Calu3 (cell line): ENCODE results near the gene KIF1B. TPM values are rescaled to one million over a fixed set of nuclear protein-coding genes. Genes with fewer than 3 reads are reported as not detected.

Experiments
- Bru-seq: library from RNA; stranded (reverse); fragments of 400-500 nt; gene quantifications from one replicate; lab custom pipeline; 2021; lab: Mats Ljungman, UMichigan
- BruChase-seq, 2 experiments: library from RNA; stranded (reverse); fragments of 400-500 nt; gene quantifications; one replicate each; lab custom pipeline; 2021; lab: Mats Ljungman, UMichigan
- BruUV-seq: library from RNA; stranded (reverse); fragments of 400-500 nt; replicated peaks from 2 replicates; lab custom pipeline; 2021; lab: Mats Ljungman, UMichigan
- CTCF ChIA-PET: fragments of 300-600 bp; sonication (Branson Sonifier 250); formaldehyde crosslinking; loops from one replicate; lab custom pipeline; 2022; ENCODE audit warnings: antibody characterized with exemption; lab: Charles Lee
- DNase-seq: peaks from one replicate; pipeline ENCODE4 v3.0.0; 2022
- H3K27ac Mint-ChIP-seq: one replicate; pipeline ENCODE4 v1.8.0; 2022; ENCODE audit warnings: mixed read lengths; ENCODE audit not compliant: unreplicated experiment
- H3K27me3 Mint-ChIP-seq: one replicate; pipeline ENCODE4 v1.8.0; 2022; ENCODE audit warnings: mixed read lengths; ENCODE audit not compliant: unreplicated experiment
- H3K36me3 Mint-ChIP-seq: one replicate; pipeline ENCODE4 v1.8.0; 2022; ENCODE audit warnings: mild to moderate bottlenecking, moderate library complexity, mixed read lengths; ENCODE audit not compliant: insufficient read depth, unreplicated experiment
- H3K4me1 Mint-ChIP-seq: one replicate; pipeline ENCODE4 v1.8.0; 2022; ENCODE audit warnings: mild to moderate bottlenecking, low read depth, mixed read lengths; ENCODE audit not compliant: unreplicated experiment
- H3K4me3 Mint-ChIP-seq: one replicate; pipeline ENCODE4 v1.8.0; 2022; ENCODE audit warnings: mild to moderate bottlenecking, low read depth, moderate library complexity, mixed read lengths; ENCODE audit not compliant: unreplicated experiment
- H3K9me3 Mint-ChIP-seq: one replicate; pipeline ENCODE4 v1.8.0; 2022; ENCODE audit warnings: low read depth, mixed read lengths; ENCODE audit not compliant: unreplicated experiment
- intact Hi-C: fragments of 100-400 bp; cut with micrococcal nuclease; formaldehyde crosslinking; loops from one replicate; pipeline ENCODE4 v1.10.0; 2022; ENCODE audit not compliant: unreplicated experiment
- long read RNA-seq: library from polyadenylated mRNA; stranded (forward); transcript quantifications from one replicate; pipeline ENCODE4 v2.0.0, GENCODE V29; 2022
- total RNA-seq: library from RNA; stranded (reverse); gene quantifications from 2 replicates; pipeline ENCODE4 v1.2.3, GENCODE V29; 2022
- TF ChIP-seq, protein P1 (sequence below): fragments of 200-600 bp; IDR thresholded peaks from one replicate; pipeline ENCODE4 v1.8.0; 2022; ENCODE audit warnings: antibody characterized with exemption; ENCODE audit not compliant: unreplicated experiment

Gene KIF1B, protein sequence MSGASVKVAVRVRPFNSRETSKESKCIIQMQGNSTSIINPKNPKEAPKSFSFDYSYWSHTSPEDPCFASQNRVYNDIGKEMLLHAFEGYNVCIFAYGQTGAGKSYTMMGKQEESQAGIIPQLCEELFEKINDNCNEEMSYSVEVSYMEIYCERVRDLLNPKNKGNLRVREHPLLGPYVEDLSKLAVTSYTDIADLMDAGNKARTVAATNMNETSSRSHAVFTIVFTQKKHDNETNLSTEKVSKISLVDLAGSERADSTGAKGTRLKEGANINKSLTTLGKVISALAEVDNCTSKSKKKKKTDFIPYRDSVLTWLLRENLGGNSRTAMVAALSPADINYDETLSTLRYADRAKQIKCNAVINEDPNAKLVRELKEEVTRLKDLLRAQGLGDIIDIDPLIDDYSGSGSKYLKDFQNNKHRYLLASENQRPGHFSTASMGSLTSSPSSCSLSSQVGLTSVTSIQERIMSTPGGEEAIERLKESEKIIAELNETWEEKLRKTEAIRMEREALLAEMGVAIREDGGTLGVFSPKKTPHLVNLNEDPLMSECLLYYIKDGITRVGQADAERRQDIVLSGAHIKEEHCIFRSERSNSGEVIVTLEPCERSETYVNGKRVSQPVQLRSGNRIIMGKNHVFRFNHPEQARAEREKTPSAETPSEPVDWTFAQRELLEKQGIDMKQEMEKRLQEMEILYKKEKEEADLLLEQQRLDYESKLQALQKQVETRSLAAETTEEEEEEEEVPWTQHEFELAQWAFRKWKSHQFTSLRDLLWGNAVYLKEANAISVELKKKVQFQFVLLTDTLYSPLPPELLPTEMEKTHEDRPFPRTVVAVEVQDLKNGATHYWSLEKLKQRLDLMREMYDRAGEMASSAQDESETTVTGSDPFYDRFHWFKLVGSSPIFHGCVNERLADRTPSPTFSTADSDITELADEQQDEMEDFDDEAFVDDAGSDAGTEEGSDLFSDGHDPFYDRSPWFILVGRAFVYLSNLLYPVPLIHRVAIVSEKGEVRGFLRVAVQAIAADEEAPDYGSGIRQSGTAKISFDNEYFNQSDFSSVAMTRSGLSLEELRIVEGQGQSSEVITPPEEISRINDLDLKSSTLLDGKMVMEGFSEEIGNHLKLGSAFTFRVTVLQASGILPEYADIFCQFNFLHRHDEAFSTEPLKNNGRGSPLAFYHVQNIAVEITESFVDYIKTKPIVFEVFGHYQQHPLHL (N-terminal part only)
- total RNA-seq (17.1 and 17.8 TPM in 2 replicates), Bru-seq, nascent RNA (percentile 65 among the genes with signal in this experiment), BruChase-seq, experiment 1, labeled RNA remaining after a 6-hour chase (percentile 64 among the genes with signal in this experiment), BruChase-seq, experiment 2, labeled RNA remaining after a 2-hour chase (percentile 64 among the genes with signal in this experiment)
- long read RNA-seq, full-length matches to known transcripts = 5 of 9 reads
- long read RNA-seq, partial matches to known transcripts = 2 of 9 reads
- long read RNA-seq, other reads (novel, unspliced or antisense) = 2 of 9 reads

DNA sequence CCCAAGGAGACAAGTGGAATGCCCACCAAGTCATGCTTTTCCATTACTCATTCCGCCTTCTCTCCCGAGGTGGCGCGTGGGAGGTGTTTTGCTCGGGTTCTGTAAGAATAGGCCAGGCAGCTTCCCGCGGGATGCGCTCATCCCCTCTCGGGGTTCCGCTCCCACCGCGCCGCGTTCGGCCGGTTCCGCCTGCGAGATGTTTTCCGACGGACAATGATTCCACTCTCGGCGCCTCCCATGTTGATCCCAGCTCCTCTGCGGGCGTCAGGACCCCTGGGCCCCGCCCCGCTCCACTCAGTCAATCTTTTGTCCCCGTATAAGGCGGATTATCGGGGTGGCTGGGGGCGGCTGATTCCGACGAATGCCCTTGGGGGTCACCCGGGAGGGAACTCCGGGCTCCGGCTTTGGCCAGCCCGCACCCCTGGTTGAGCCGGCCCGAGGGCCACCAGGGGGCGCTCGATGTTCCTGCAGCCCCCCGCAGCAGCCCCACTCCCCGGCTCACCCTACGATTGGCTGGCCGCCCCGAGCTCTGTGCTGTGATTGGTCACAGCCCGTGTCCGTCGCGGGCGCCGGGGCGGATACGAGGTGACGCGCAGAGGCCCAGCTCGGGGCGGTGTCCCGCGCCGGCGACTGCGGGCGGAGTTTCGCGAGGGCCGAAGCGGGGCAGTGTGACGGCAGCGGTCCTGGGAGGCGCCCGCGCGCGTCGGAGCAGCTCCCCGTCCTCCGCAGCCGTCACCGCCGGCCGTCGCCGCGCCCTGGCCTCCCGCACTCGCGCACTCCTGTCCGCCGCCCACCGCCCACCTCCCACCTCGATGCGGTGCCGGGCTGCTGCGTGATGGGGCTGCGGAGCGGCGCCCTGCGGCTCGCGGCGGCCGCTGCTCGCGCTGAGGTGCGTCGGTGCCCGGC, at the start of gene KIF1B:
Gene KIF1B (plus strand): TSS at position 666 of the 906 bp plus-strand sequence. CDS start 21,759 bp downstream, outside the sequence.
- CTCF ChIA-PET = interaction anchor here (0.6 to 1.3 kb wide), 4 partner anchors 14 to 267 kb away, joined by 3 read pairs; no protein-coding TSS in a partner anchor
- peaks cover 22% of the 10 kb centered on the region for H3K36me3 Mint-ChIP-seq
- H3K4me1 Mint-ChIP-seq = peaks cover 9% of the 10 kb centered on the region
- intact Hi-C loops = no loop called here
- H3K9me3 Mint-ChIP-seq = no peaks in the 10 kb centered on the region
- DNase-seq = peak; percentile 97
- BruUV-seq = no TSS peak
- peak within 1 kb of the TSS; percentile 96 for H3K4me3 Mint-ChIP-seq
- TF ChIP-seq, protein P1, sequence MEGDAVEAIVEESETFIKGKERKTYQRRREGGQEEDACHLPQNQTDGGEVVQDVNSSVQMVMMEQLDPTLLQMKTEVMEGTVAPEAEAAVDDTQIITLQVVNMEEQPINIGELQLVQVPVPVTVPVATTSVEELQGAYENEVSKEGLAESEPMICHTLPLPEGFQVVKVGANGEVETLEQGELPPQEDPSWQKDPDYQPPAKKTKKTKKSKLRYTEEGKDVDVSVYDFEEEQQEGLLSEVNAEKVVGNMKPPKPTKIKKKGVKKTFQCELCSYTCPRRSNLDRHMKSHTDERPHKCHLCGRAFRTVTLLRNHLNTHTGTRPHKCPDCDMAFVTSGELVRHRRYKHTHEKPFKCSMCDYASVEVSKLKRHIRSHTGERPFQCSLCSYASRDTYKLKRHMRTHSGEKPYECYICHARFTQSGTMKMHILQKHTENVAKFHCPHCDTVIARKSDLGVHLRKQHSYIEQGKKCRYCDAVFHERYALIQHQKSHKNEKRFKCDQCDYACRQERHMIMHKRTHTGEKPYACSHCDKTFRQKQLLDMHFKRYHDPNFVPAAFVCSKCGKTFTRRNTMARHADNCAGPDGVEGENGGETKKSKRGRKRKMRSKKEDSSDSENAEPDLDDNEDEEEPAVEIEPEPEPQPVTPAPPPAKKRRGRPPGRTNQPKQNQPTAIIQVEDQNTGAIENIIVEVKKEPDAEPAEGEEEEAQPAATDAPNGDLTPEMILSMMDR = peak; percentile 94
- no peaks in the 10 kb centered on the region for H3K27me3 Mint-ChIP-seq
- H3K27ac Mint-ChIP-seq = peak within 1 kb of the TSS; percentile 82

DNA sequence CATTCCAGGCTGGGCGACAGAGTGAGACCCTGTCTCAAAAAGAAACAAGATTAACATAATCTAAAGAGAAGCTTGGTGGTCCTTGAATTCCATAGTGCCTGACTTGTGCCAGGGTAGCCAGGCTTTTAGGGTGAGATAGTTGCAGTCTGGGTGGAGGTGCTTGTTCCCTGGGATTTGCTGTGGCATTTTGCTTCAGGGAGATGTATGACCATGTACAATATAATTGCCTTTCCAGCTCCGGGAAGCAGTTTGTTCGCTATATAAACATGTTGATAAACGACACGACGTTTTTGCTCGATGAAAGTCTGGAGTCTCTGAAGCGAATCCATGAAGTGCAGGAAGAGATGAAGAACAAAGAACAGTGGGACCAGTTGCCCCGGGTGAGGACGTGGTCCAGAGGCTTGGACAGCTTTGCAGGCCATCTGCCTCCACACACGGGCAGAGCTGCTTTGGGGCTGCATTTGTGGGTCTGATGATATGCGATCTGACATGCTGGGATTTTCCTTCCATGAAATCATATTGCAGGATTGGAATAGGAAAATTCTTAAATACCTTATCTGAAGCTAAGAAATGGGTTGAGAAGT, 49.4 kb upstream of the KIF1B start:
- Mint-ChIP-seq H3K4me1 (no peaks in the 10 kb centered on the region), H3K9me3 (no peaks in the 10 kb centered on the region), H3K27me3 (no peaks in the 10 kb centered on the region), H3K27ac (no peak overlapping the region), H3K4me3 (no peak overlapping the region), H3K36me3 (peaks cover 20% of the 10 kb centered on the region)
- BruUV-seq = no TSS peak
- TF ChIP-seq, protein P1 = no peak
- CTCF ChIA-PET = no interaction called here
- DNase-seq = no peak
- intact Hi-C loops = no loop called here

DNA sequence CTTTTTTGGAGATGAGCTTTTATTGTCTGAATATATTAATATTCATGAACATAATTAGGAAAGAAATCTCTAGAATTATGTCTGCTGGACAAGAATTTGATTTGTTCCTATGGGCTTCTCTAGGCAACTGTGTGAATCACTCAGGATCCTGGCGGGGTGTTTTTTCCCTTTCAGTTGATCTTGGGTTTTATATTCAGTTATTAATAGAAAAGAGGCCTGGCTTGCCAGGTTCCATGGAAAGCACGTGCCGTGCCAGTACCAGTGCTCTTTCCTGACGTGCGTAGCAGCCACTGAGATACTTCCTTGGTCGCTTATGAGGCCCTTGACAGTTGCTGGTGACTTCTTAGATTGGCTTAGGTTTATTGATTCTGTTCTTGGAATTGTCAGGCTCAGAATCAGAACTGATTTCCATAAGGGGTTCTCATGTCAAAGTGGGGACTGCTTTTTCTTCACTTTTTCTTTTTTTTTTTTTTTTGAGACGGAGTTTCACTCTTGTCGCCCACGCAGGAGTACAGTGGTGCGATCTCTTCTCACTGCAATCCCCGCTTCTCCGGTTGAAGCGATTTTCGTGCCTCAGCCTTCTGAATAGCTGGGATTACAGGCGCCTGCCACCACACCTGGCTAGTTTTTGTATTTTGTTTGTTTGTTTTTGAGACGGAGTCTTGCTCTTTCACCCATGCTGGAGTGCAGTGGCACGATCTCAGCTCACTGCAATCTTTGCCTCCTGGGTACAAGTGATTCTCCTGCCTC, 48.7 kb upstream of the KIF1B start:
- intact Hi-C loops = no loop called here
- CTCF ChIA-PET = interaction anchor here (0.7 kb wide), 2 partner anchors 51 to 412 kb away, joined by 4 to 8 read pairs; no protein-coding TSS in a partner anchor
- no peak for DNase-seq
- TF ChIP-seq, protein P1 = no peak
- Mint-ChIP-seq H3K4me3 (no peak overlapping the region), H3K36me3 (peaks cover 20% of the 10 kb centered on the region), H3K27ac (no peak overlapping the region), H3K27me3 (no peaks in the 10 kb centered on the region), H3K9me3 (no peaks in the 10 kb centered on the region), H3K4me1 (no peaks in the 10 kb centered on the region)
- no TSS peak for BruUV-seq
